ENCODE measurements around the gene MEIOSIN. TPM values are rescaled to one million over a fixed set of nuclear protein-coding genes. Genes with fewer than 3 reads are reported as not detected.

The MEIOSIN gene, protein sequence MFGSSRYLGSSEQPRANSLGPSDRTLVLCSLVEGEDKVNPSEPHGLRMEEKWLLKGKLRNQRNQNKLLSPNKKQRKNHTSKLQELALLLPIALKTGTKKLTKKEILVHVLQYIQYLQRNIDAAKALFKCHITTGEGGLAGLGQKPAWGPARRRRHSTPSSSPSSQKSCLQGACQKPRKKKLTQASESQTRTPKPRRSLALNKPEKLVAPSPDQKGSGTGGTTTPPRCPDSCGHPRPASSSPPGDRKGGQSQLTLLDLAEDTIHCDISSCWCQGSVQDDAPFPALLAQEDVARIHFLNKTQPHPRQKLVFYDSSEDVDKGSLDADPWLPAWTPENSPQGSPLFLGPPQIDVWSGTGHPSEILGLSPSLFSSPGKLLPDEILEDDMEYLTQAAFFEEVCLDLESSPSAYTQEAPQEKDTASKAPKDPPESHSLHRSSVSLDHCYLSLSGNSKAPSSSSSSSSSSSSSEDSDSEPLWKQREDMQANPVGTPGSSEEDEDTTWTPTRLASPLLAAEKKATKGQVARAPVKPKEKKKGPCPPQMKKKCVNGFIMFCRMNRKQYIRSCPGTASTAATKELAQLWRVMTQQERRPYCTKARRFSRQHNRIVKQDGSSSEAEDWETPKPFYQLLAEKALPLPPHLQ
- total RNA-seq (2016; rRNA removed; fragmentation: Illumina TruSeq; extraction: Trizol): not detected in 2 replicates
- total RNA-seq (2016; cell fraction: cytosol; rRNA removed; fragmentation: Illumina TruSeq; extraction: Trizol; ENCODE audit: low read depth): not detected in 2 replicates
- total RNA-seq (2016; cell fraction: insoluble cytoplasmic fraction; rRNA removed; fragmentation: Illumina TruSeq; extraction: Trizol): not detected in 2 replicates
- total RNA-seq (2016; cell fraction: membrane; rRNA removed; fragmentation: Illumina TruSeq; extraction: Trizol): not detected in 2 replicates
- not detected in 2 replicates for total RNA-seq (2016; cell fraction: nucleus; rRNA removed; fragmentation: Illumina TruSeq; extraction: Trizol)
- not detected in 2 replicates for polyA plus RNA-seq (2011; rRNA removed)
- 0.03 TPM in 2 replicates for polyA plus RNA-seq (2011; cell fraction: cytosol; rRNA removed)
- polyA plus RNA-seq (2011; cell fraction: nucleus; rRNA removed): 0.10 TPM in 2 replicates
- polyA plus RNA-seq (2012): 0.07 TPM in 1 of 2 replicates, not detected in the other
- polyA plus RNA-seq (2016; cell fraction: cytosol; fragmentation: Illumina TruSeq; extraction: Trizol; ENCODE audit: low read depth): not detected in 2 replicates
- not detected in 2 replicates for polyA plus RNA-seq (2016; cell fraction: insoluble cytoplasmic fraction; fragmentation: Illumina TruSeq; extraction: Trizol; ENCODE audit: low read depth)
- polyA plus RNA-seq (2016; cell fraction: membrane; fragmentation: Illumina TruSeq; extraction: Trizol; ENCODE audit: low read depth): not detected in 2 replicates
- not detected in 2 replicates for polyA plus RNA-seq (2016; cell fraction: nucleus; fragmentation: Illumina TruSeq; extraction: Trizol; ENCODE audit: insufficient read depth, low read depth)
- 0.09 TPM in 1 of 2 replicates, not detected in the other for polyA minus RNA-seq (2011; rRNA and poly(A)+ RNA removed; ENCODE audit: low replicate concordance)
- not detected in 2 replicates for polyA minus RNA-seq (2011; cell fraction: cytosol; rRNA and poly(A)+ RNA removed)
- not detected in 2 replicates for polyA minus RNA-seq (2011; cell fraction: nucleus; rRNA and poly(A)+ RNA removed)
- not detected for Bru-seq, nascent RNA
- not detected for BruChase-seq, experiment 1, labeled RNA remaining after a 6-hour chase
- BruChase-seq, experiment 2, labeled RNA remaining after a 2-hour chase: not detected
- long read RNA-seq, experiment 1: 0 reads
- long read RNA-seq, experiment 2: 0 reads

DNA sequence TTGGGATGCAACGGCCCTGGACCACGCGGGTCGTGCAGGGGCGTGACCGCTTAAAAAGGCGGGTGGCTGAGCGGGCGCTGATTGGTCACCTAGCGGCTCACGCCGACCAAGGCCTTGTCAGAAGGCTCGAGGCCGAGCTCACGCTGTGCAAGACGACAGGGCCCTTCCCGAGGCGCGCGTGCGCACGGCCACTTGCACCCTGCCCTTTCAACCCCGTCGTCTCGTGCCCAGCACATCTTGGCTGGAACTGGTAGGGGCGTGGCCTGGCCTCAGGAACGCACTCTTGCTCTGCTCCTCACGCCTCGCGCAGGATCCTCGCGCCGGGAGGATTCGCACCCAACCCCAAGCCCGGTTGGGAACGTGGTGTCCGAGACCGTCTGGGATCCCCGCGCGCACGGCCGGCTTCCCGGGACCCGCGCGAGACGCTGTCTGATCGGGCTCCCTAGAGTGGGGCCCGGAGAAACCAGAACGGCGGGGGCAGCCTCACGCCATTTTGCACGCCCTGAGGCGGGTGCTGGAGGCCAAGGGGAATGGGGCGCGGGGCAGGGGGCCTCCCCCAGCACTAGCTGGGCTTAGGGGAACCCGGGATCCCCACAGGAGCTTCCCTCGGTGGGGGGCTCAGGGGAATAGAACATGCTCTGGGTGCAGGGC lies at the start of gene MEIOSIN:
MEIOSIN (plus strand) TSS at position 280 of the 651 bp plus-strand sequence. CDS start 1,938 bp downstream, outside the sequence.
- peaks cover 0 to 4% of the 10 kb centered on the region in 2 experiments; a peak in 1 of 5 replicates for H3K27me3 ChIP-seq (ENCODE audit: control insufficient read depth in 1 of 2, insufficient read depth in 2 of 2, low read length in 2 of 2)
- H3K4me3 ChIP-seq (replicated peaks in 1 of 3; ENCODE audit: insufficient read depth in 1 of 3, low read depth in 2 of 3, low read length in 3 of 3): no peak within 1 kb of the TSS
- no TSS peak for BruUV-seq (replicated peaks)
- no peak within 1 kb of the TSS for H3K27ac ChIP-seq (ENCODE audit: extremely low read length, insufficient read depth, low read length)
- H3K36me3 ChIP-seq (replicated peaks in 1 of 2; ENCODE audit: control insufficient read depth in 1 of 2, insufficient read depth in 2 of 2, low read length in 2 of 2): no peaks in the 10 kb centered on the region
- no peak for FAIRE-seq
- no peaks in the 10 kb centered on the region for H4K20me1 ChIP-seq (ENCODE audit: insufficient read depth, low read length)
- H3K9ac ChIP-seq (ENCODE audit: insufficient read depth, low read depth, low read length): no peak within 1 kb of the TSS
- WGBS (ENCODE audit: low lambda C conversion rate): 94% methylated on average over 59 of the region's 59 CpGs
- CTCF ChIA-PET (ENCODE audit: low intra/inter-chr PET ratio, low total read pairs): no interaction called here
- ATAC-seq: no peak
- H3K79me2 ChIP-seq (ENCODE audit: insufficient read depth, low read length): peaks cover 20% of the 10 kb centered on the region
- no peak within 1 kb of the TSS for H2AFZ ChIP-seq (ENCODE audit: low read length)
- in situ Hi-C loops (cut with HindIII; ENCODE audit: extremely low pct_ligation_motif_present, low pct_unique_long_range_greater_than_20kb) (no loop called here), intact Hi-C loops (cut with micrococcal nuclease; ENCODE audit: unreplicated experiment) (loop anchor here (5.0 kb wide), 1 partner anchor 34 kb away; the partner anchor contains the start of gene SIX5)
- DNase-seq (ENCODE audit: low spot score): no peak
- POLR2A ChIA-PET: interaction anchor here (1.0 to 1.6 kb wide), 2 partner anchors 16 to 36 kb away, joined by 3 read pairs; partner anchors contain the start of gene SIX5
- peaks cover 54% of the 10 kb centered on the region for H3K4me1 ChIP-seq (ENCODE audit: insufficient read depth, low read length)
- H3K4me2 ChIP-seq (ENCODE audit: low read depth, low read length): no peak within 1 kb of the TSS
- no peaks in the 10 kb centered on the region for H3K9me3 ChIP-seq (ENCODE audit: low read length)
- TF ChIP-seq ZNF292 (CRISPR knock-in tag; IDR thresholded peaks at IDR 0.05; ENCODE audit: borderline replicate concordance, low read depth) (no peak), ZNF432 (CRISPR knock-in tag; IDR thresholded peaks at IDR 0.05; ENCODE audit: borderline replicate concordance) (no peak), NCOA5 (CRISPR knock-in tag; IDR thresholded peaks at IDR 0.05) (no peak), CCDC6 (CRISPR knock-in tag; IDR thresholded peaks at IDR 0.05) (no peak), ATM (IDR thresholded peaks at IDR 0.05; ENCODE audit: borderline replicate concordance) (no peak), ARNTL (CRISPR knock-in tag; IDR thresholded peaks at IDR 0.05) (no peak), ZKSCAN8 (CRISPR knock-in tag; IDR thresholded peaks at IDR 0.05; ENCODE audit: borderline replicate concordance) (no peak), PHF20 (CRISPR knock-in tag; IDR thresholded peaks at IDR 0.05) (no peak), ZNF253 (CRISPR knock-in tag; IDR thresholded peaks at IDR 0.05; ENCODE audit: borderline replicate concordance) (no peak), RAD21 (CRISPR knock-in tag; IDR thresholded peaks at IDR 0.05) (no peak), KAT7 (CRISPR knock-in tag; IDR thresholded peaks at IDR 0.05; ENCODE audit: borderline replicate concordance) (no peak), CREM (IDR thresholded peaks at IDR 0.05) (no peak), CREM (CRISPR knock-in tag; IDR thresholded peaks at IDR 0.05) (no peak), HNF1A (IDR thresholded peaks at IDR 0.05; ENCODE audit: low read depth) (no peak), HNF1A (CRISPR knock-in tag; IDR thresholded peaks at IDR 0.05; ENCODE audit: borderline replicate concordance) (no peak)

Data from HepG2 (cell line).